Measurements from ENCODE around the gene PKD2L2. TPM values are rescaled to one million over a fixed set of nuclear protein-coding genes. Genes with fewer than 3 reads are reported as not detected.

PKD2L2 gene
- polyA plus RNA-seq, 2 of the 4 experiments (the other 2 are of a cell fraction) = 0.04 to 0.05 TPM

DNA sequence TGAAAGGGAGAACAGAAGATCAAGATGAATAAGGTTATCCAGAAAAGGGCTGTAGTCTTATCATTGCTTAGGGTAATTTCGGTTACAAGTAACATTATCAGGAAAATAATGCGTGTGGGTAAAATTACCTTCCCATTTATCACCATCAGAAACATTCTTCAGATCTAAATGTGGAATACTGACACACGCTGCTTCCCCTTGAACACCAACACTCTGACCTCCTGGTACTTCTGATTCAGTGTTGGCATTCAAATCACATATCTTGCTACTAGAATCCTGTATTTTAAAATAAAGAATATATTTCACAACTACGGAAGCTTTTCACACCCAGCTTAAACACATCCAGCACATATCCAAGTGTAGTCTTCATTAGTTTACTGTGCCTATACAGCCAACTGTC is 70.2 kb downstream of the PKD2L2 start:
- WGBS (ENCODE audit: missing lambda C conversion rate) = 93% methylated on average over 4 of the region's 4 CpGs
- peaks cover 7% of the 10 kb centered on the region for H3K4me1 ChIP-seq
- no peaks in the 10 kb centered on the region for H3K9me3 ChIP-seq
- CTCF ChIA-PET = interaction anchor here (1.0 kb wide), 1 partner anchor 15 kb away, joined by 3 read pairs; no protein-coding TSS in a partner anchor
- H3K27ac ChIP-seq = no peak overlapping the region
- H3K4me2 ChIP-seq = no peak overlapping the region
- no peak overlapping the region for H3K4me3 ChIP-seq
- no peak for DNase-seq (ENCODE audit: low read depth in 1 of 2, low spot score in 1 of 2)
- FAIRE-seq = no peak
- POLR2A ChIA-PET = no interaction called here
- no peak for ATAC-seq
- TF ChIP-seq JUNB (IDR thresholded peaks at IDR 0.05) (no peak), RNF2 (IDR thresholded peaks at IDR 0.05; ENCODE audit: borderline replicate concordance, low read depth) (no peak), CHD4 (IDR thresholded peaks at IDR 0.05; ENCODE audit: borderline replicate concordance) (no peak), SREBF2 (IDR thresholded peaks at IDR 0.05) (no peak), ZNF302 (CRISPR knock-in tag; IDR thresholded peaks at IDR 0.05) (no peak), SMC3 (IDR thresholded peaks at IDR 0.05) (no peak), CBX2 (IDR thresholded peaks at IDR 0.05; ENCODE audit: borderline replicate concordance, low read depth) (no peak), MYC (IDR thresholded peaks at IDR 0.05; ENCODE audit: borderline replicate concordance, low read length) (no peak), CBX8 (IDR thresholded peaks at IDR 0.05) (no peak), MAZ (IDR thresholded peaks at IDR 0.05; ENCODE audit: borderline replicate concordance, low read depth, low read length) (no peak), HDAC2 (IDR thresholded peaks at IDR 0.05) (no peak), NR3C1 (IDR thresholded peaks at IDR 0.05) (no peak), RARB (CRISPR knock-in tag; IDR thresholded peaks at IDR 0.05) (no peak)
- TF ChIP-seq, protein P1, sequence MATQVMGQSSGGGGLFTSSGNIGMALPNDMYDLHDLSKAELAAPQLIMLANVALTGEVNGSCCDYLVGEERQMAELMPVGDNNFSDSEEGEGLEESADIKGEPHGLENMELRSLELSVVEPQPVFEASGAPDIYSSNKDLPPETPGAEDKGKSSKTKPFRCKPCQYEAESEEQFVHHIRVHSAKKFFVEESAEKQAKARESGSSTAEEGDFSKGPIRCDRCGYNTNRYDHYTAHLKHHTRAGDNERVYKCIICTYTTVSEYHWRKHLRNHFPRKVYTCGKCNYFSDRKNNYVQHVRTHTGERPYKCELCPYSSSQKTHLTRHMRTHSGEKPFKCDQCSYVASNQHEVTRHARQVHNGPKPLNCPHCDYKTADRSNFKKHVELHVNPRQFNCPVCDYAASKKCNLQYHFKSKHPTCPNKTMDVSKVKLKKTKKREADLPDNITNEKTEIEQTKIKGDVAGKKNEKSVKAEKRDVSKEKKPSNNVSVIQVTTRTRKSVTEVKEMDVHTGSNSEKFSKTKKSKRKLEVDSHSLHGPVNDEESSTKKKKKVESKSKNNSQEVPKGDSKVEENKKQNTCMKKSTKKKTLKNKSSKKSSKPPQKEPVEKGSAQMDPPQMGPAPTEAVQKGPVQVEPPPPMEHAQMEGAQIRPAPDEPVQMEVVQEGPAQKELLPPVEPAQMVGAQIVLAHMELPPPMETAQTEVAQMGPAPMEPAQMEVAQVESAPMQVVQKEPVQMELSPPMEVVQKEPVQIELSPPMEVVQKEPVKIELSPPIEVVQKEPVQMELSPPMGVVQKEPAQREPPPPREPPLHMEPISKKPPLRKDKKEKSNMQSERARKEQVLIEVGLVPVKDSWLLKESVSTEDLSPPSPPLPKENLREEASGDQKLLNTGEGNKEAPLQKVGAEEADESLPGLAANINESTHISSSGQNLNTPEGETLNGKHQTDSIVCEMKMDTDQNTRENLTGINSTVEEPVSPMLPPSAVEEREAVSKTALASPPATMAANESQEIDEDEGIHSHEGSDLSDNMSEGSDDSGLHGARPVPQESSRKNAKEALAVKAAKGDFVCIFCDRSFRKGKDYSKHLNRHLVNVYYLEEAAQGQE (IDR thresholded peaks at IDR 0.05) = no peak
- TF ChIP-seq, protein P2, sequence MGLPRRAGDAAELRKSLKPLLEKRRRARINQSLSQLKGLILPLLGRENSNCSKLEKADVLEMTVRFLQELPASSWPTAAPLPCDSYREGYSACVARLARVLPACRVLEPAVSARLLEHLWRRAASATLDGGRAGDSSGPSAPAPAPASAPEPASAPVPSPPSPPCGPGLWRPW (IDR thresholded peaks at IDR 0.05) = no peak
- TF ChIP-seq, protein P3, sequence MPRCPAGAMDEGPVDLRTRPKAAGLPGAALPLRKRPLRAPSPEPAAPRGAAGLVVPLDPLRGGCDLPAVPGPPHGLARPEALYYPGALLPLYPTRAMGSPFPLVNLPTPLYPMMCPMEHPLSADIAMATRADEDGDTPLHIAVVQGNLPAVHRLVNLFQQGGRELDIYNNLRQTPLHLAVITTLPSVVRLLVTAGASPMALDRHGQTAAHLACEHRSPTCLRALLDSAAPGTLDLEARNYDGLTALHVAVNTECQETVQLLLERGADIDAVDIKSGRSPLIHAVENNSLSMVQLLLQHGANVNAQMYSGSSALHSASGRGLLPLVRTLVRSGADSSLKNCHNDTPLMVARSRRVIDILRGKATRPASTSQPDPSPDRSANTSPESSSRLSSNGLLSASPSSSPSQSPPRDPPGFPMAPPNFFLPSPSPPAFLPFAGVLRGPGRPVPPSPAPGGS (IDR thresholded peaks at IDR 0.05) = no peak
- TF ChIP-seq, protein P4, sequence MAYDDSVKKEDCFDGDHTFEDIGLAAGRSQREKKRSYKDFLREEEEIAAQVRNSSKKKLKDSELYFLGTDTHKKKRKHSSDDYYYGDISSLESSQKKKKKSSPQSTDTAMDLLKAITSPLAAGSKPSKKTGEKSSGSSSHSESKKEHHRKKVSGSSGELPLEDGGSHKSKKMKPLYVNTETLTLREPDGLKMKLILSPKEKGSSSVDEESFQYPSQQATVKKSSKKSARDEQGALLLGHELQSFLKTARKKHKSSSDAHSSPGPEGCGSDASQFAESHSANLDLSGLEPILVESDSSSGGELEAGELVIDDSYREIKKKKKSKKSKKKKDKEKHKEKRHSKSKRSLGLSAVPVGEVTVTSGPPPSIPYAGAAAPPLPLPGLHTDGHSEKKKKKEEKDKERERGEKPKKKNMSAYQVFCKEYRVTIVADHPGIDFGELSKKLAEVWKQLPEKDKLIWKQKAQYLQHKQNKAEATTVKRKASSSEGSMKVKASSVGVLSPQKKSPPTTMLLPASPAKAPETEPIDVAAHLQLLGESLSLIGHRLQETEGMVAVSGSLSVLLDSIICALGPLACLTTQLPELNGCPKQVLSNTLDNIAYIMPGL (CRISPR knock-in tag; IDR thresholded peaks at IDR 0.05; ENCODE audit: borderline replicate concordance) = no peak
- TF ChIP-seq, protein P5, sequence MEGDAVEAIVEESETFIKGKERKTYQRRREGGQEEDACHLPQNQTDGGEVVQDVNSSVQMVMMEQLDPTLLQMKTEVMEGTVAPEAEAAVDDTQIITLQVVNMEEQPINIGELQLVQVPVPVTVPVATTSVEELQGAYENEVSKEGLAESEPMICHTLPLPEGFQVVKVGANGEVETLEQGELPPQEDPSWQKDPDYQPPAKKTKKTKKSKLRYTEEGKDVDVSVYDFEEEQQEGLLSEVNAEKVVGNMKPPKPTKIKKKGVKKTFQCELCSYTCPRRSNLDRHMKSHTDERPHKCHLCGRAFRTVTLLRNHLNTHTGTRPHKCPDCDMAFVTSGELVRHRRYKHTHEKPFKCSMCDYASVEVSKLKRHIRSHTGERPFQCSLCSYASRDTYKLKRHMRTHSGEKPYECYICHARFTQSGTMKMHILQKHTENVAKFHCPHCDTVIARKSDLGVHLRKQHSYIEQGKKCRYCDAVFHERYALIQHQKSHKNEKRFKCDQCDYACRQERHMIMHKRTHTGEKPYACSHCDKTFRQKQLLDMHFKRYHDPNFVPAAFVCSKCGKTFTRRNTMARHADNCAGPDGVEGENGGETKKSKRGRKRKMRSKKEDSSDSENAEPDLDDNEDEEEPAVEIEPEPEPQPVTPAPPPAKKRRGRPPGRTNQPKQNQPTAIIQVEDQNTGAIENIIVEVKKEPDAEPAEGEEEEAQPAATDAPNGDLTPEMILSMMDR (IDR thresholded peaks at IDR 0.05) = no peak

DNA sequence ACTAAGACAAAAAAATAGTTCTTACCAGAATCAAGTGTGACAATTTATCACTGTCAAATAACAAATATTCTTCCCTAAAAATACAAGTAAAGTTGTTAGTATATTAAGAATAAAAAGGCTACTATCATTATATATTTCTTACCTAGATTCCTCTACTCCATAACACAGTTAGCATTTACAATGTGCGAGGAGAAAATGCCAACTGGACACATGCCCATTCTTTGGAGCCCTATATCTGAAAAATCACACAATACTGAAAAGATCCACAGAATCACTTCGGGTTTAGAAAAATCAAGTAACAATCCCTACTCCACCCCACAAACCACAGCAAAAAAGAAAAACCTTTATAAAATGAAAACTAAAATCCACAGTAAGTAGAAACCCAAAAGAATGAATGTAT is 70.9 kb downstream of the PKD2L2 start:
- H3K4me1 ChIP-seq = peaks cover under 1% of the 10 kb centered on the region; the same call in 2 of the 3 replicates
- TF ChIP-seq, protein P6, sequence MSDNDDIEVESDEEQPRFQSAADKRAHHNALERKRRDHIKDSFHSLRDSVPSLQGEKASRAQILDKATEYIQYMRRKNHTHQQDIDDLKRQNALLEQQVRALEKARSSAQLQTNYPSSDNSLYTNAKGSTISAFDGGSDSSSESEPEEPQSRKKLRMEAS (IDR thresholded peaks at IDR 0.05) = no peak
- TF ChIP-seq RCOR1 (IDR thresholded peaks at IDR 0.05; ENCODE audit: low read depth, low read length) (no peak), POLR2A (IDR thresholded peaks at IDR 0.05; ENCODE audit: low read length) (no peak)
- H3K4me2 ChIP-seq = no peak overlapping the region
- POLR2A ChIA-PET = no interaction called here
- CTCF ChIA-PET = interaction anchor here (1.2 kb wide), 1 partner anchor 75 kb away, joined by 3 read pairs; no protein-coding TSS in a partner anchor
- H3K9me3 ChIP-seq = no peaks in the 10 kb centered on the region
- H3K4me3 ChIP-seq = no peak overlapping the region
- no peak for ATAC-seq
- H3K27ac ChIP-seq = no peak overlapping the region
- DNase-seq (ENCODE audit: low read depth in 1 of 2, low spot score in 1 of 2) = no peak
- WGBS (ENCODE audit: missing lambda C conversion rate) = 81% methylated on average over 2 of the region's 2 CpGs
- FAIRE-seq = no peak

Measured in A549 (cell line).